PC-9 (cell line): ENCODE data around the gene ACTR3C.
"Not testable (repeated sequence)": the region's sequence is repeated elsewhere in the genome, so short reads cannot be mapped to it uniquely, and the experiment has no call there.

ENCODE experiments used
- EZH2 ChIP-seq: fragments of 200-600 bp; sonication (generic); IDR thresholded peaks from 2 replicates; pipeline ENCODE4 v1.8.0; 2017; ENCODE audit warnings: antibody characterized with exemption, low read depth
- TF ChIP-seq, protein P1 (sequence below): fragments of 200-600 bp; sonication (generic); conservative IDR thresholded peaks from 2 replicates; pipeline ENCODE4 v1.6.1; 2017; ENCODE audit warnings: mixed run types, antibody characterized with exemption, mild to moderate bottlenecking, moderate library complexity

GRCh38 chr7:150206848-150207247, 116.5 kb downstream of the ACTR3C start:
- TF ChIP-seq, protein P1, sequence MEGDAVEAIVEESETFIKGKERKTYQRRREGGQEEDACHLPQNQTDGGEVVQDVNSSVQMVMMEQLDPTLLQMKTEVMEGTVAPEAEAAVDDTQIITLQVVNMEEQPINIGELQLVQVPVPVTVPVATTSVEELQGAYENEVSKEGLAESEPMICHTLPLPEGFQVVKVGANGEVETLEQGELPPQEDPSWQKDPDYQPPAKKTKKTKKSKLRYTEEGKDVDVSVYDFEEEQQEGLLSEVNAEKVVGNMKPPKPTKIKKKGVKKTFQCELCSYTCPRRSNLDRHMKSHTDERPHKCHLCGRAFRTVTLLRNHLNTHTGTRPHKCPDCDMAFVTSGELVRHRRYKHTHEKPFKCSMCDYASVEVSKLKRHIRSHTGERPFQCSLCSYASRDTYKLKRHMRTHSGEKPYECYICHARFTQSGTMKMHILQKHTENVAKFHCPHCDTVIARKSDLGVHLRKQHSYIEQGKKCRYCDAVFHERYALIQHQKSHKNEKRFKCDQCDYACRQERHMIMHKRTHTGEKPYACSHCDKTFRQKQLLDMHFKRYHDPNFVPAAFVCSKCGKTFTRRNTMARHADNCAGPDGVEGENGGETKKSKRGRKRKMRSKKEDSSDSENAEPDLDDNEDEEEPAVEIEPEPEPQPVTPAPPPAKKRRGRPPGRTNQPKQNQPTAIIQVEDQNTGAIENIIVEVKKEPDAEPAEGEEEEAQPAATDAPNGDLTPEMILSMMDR, result not testable (repeated sequence)
- TF ChIP-seq EZH2, result not testable (repeated sequence)
